Adrenal gland (tissue), 5 donors: Measurements from ENCODE around the gene MSRB1.

Experiments used
- CTCF ChIP-seq, 6 experiments: fragments of 450-650 bp in 4 of 6; fragments of 200-600 bp in 2 of 6; sonication (generic) in 1 of 6; IDR thresholded peaks; 1 replicate in 5 of 6; 2 replicates in 1 of 6; pipeline versions ENCODE4 v1.5.1 to v1.8.0; 2016 to 2021; ENCODE audit warnings: antibody characterized with exemption in 6 of 6, mild to moderate bottlenecking in 2 of 6, moderate library complexity in 1 of 6
- POLR2A ChIP-seq, 2 donors: fragments of 450-650 bp; IDR thresholded peaks; one replicate each; pipeline ENCODE4 v1.6.1; 2017; ENCODE audit warnings: antibody characterized with exemption in 2 of 2, mild to moderate bottlenecking in 2 of 2, moderate library complexity in 1 of 2
- donor health status: DM: no; HTN: no; CAD: no.

- TF ChIP-seq CTCF (IDR thresholded peaks at IDR 0.05), result no peak
- TF ChIP-seq POLR2A (IDR thresholded peaks at IDR 0.05), result no peak
Measured at GRCh38 chr16:1982013-1982433, 39.0 kb upstream of the MSRB1 start.
